Neural progenitor cell (in vitro differentiated cells): ENCODE measurements around the gene PNKP.

Experiments
- EZH2 ChIP-seq: fragments of 200-600 bp; sonication (generic); IDR thresholded peaks from 2 replicates; pipeline ENCODE4 v1.6.1; 2017; ENCODE audit warnings: antibody characterized with exemption, mild to moderate bottlenecking, moderate library complexity
- TF ChIP-seq, protein P1 (sequence below): fragments of 200-600 bp; sonication (generic); IDR thresholded peaks from 2 replicates; pipeline ENCODE4 v1.5.1; 2017; ENCODE audit warnings: antibody characterized with exemption, mild to moderate bottlenecking

DNA sequence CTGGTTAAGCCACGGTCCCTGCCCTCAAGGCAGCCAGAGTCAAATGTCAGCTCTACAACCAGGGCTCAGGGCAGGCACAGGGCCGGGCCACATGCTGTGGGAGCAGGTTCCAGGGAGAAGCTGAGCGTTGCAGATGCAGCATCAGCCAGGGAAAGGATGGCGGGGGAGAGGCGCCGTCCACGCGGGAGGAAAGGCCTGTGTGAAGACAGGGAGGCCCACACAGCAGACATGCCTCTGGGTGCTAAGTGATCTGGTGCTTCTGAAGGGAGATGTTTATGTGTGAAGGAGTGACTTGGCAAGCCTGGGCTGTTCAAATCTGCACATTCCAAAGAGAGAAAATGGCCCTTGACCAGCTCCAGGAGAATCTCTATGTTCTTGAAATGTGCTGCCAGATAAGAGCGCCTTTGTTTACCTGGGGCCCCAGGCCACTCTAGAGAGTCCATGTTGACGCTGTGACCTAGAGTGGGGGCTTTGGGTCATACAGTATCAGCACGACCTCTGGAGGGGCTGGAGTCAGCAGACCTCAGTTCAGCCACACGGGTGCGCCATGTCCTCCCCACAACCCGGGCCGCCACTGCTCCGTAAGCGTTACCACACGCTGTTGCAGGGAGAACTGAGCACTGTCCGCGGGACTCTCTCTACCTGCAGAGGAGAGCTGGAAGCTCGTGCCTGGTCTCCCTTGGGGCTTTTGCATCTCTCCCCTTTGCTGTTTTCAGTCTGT, 45.7 kb upstream of the PNKP start:
- TF ChIP-seq, protein P1, sequence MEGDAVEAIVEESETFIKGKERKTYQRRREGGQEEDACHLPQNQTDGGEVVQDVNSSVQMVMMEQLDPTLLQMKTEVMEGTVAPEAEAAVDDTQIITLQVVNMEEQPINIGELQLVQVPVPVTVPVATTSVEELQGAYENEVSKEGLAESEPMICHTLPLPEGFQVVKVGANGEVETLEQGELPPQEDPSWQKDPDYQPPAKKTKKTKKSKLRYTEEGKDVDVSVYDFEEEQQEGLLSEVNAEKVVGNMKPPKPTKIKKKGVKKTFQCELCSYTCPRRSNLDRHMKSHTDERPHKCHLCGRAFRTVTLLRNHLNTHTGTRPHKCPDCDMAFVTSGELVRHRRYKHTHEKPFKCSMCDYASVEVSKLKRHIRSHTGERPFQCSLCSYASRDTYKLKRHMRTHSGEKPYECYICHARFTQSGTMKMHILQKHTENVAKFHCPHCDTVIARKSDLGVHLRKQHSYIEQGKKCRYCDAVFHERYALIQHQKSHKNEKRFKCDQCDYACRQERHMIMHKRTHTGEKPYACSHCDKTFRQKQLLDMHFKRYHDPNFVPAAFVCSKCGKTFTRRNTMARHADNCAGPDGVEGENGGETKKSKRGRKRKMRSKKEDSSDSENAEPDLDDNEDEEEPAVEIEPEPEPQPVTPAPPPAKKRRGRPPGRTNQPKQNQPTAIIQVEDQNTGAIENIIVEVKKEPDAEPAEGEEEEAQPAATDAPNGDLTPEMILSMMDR = peak; percentile 17
- no peak for TF ChIP-seq EZH2
